ENCODE results near the gene KIF5C.
A peak's percentile ranks its signal among the peaks of the same experiment; 100 is the strongest.

The KIF5C gene

GRCh38 chr2:148903979-148904378 is 29.0 kb downstream of the KIF5C start:
- H3K36me3 Mint-ChIP-seq, result peaks cover 1% of the 10 kb centered on the region

GRCh38 chr2:148906124-148906523 is 31.1 kb downstream of the KIF5C start:
- H3K27me3 Mint-ChIP-seq, result peaks cover 4% of the 10 kb centered on the region

More at GRCh38 chr2:148903979-148904378, 29.0 kb downstream of the KIF5C start:
- H3K27me3 Mint-ChIP-seq, result peaks cover 6% of the 10 kb centered on the region
- H3K4me3 Mint-ChIP-seq, result no peak overlapping the region
- no peak overlapping the region for H3K27ac Mint-ChIP-seq
- H3K9me3 Mint-ChIP-seq, result no peaks in the 10 kb centered on the region
- no peaks in the 10 kb centered on the region for H3K4me1 Mint-ChIP-seq

GRCh38 chr2:148907085-148907785 is 32.2 kb downstream of the KIF5C start:
- Mint-ChIP-seq H3K36me3 (peaks cover 1% of the 10 kb centered on the region), H3K27ac (no peak overlapping the region), H3K27me3 (peaks cover 4% of the 10 kb centered on the region), H3K4me1 (no peaks in the 10 kb centered on the region), H3K9me3 (no peaks in the 10 kb centered on the region), H3K4me3 (no peak overlapping the region)

More at GRCh38 chr2:148906124-148906523, 31.1 kb downstream of the KIF5C start:
- H3K4me3 Mint-ChIP-seq, result no peak overlapping the region
- H3K9me3 Mint-ChIP-seq, result no peaks in the 10 kb centered on the region
- no peaks in the 10 kb centered on the region for H3K4me1 Mint-ChIP-seq
- H3K36me3 Mint-ChIP-seq, result peaks cover 1% of the 10 kb centered on the region
- H3K27ac Mint-ChIP-seq, result no peak overlapping the region

- Mint-ChIP-seq H3K27me3 (peaks cover 4% of the 10 kb centered on the region), H3K9me3 (no peaks in the 10 kb centered on the region), H3K4me3 (no peak overlapping the region), H3K36me3 (peaks cover 1% of the 10 kb centered on the region), H3K27ac (no peak overlapping the region), H3K4me1 (no peaks in the 10 kb centered on the region)
Measured at GRCh38 chr2:148909114-148909513, 34.1 kb downstream of the KIF5C start.

GRCh38 chr2:148913061-148913460 is 38.0 kb downstream of the KIF5C start:
- no peaks in the 10 kb centered on the region for H3K27me3 Mint-ChIP-seq
- H3K36me3 Mint-ChIP-seq, result peaks cover under 1% of the 10 kb centered on the region
- H3K4me3 Mint-ChIP-seq, result no peak overlapping the region
- H3K4me1 Mint-ChIP-seq, result no peaks in the 10 kb centered on the region
- no peak overlapping the region for H3K27ac Mint-ChIP-seq
- no peaks in the 10 kb centered on the region for H3K9me3 Mint-ChIP-seq

- Mint-ChIP-seq H3K36me3 (peaks cover 4% of the 10 kb centered on the region), H3K4me3 (no peak overlapping the region), H3K4me1 (no peaks in the 10 kb centered on the region), H3K27me3 (no peaks in the 10 kb centered on the region), H3K9me3 (peaks cover 4% of the 10 kb centered on the region), H3K27ac (no peak overlapping the region)
Measured at GRCh38 chr2:148913492-148913891, 38.5 kb downstream of the KIF5C start.

GRCh38 chr2:148914463-148914862 is 39.4 kb downstream of the KIF5C start:
- H3K36me3 Mint-ChIP-seq, result peaks cover 10% of the 10 kb centered on the region
- peaks cover 11% of the 10 kb centered on the region for H3K9me3 Mint-ChIP-seq
- no peaks in the 10 kb centered on the region for H3K27me3 Mint-ChIP-seq
- H3K4me1 Mint-ChIP-seq, result no peaks in the 10 kb centered on the region
- H3K27ac Mint-ChIP-seq, result no peak overlapping the region
- no peak overlapping the region for H3K4me3 Mint-ChIP-seq

GRCh38 chr2:148917431-148917830 is 42.4 kb downstream of the KIF5C start:
- H3K36me3 Mint-ChIP-seq, result peaks cover 10% of the 10 kb centered on the region
- H3K9me3 Mint-ChIP-seq, result peaks cover 11% of the 10 kb centered on the region
- no peaks in the 10 kb centered on the region for H3K4me1 Mint-ChIP-seq
- H3K27me3 Mint-ChIP-seq, result no peaks in the 10 kb centered on the region
- H3K4me3 Mint-ChIP-seq, result no peak overlapping the region
- no peak overlapping the region for H3K27ac Mint-ChIP-seq

- no peaks in the 10 kb centered on the region for H3K27me3 Mint-ChIP-seq
- H3K27ac Mint-ChIP-seq, result no peak overlapping the region
- no peak overlapping the region for H3K4me3 Mint-ChIP-seq
- peaks cover 10% of the 10 kb centered on the region for H3K36me3 Mint-ChIP-seq
- H3K9me3 Mint-ChIP-seq, result peaks cover 11% of the 10 kb centered on the region
- no peaks in the 10 kb centered on the region for H3K4me1 Mint-ChIP-seq
Measured at GRCh38 chr2:148918554-148918953, 43.5 kb downstream of the KIF5C start.

- H3K27me3 Mint-ChIP-seq, result no peaks in the 10 kb centered on the region
- peaks cover 11% of the 10 kb centered on the region for H3K9me3 Mint-ChIP-seq
- no peaks in the 10 kb centered on the region for H3K4me1 Mint-ChIP-seq
- peaks cover 13% of the 10 kb centered on the region for H3K36me3 Mint-ChIP-seq
- H3K27ac Mint-ChIP-seq, result no peak overlapping the region
- H3K4me3 Mint-ChIP-seq, result no peak overlapping the region
Measured at GRCh38 chr2:148920559-148920958, 45.5 kb downstream of the KIF5C start.

- Mint-ChIP-seq H3K4me3 (no peak overlapping the region), H3K4me1 (peaks cover 12% of the 10 kb centered on the region), H3K36me3 (peaks cover 13% of the 10 kb centered on the region), H3K27me3 (no peaks in the 10 kb centered on the region), H3K27ac (no peak overlapping the region), H3K9me3 (peaks cover 11% of the 10 kb centered on the region)
Measured at GRCh38 chr2:148922062-148922461, 47.0 kb downstream of the KIF5C start.

GRCh38 chr2:148922776-148923475 is 47.9 kb downstream of the KIF5C start:
- Mint-ChIP-seq H3K4me3 (no peak overlapping the region), H3K27ac (no peak overlapping the region)

GRCh38 chr2:148924514-148925178 is 49.6 kb downstream of the KIF5C start:
- H3K9me3 Mint-ChIP-seq, result no peaks in the 10 kb centered on the region
- no peak overlapping the region for H3K27ac Mint-ChIP-seq
- H3K36me3 Mint-ChIP-seq, result peaks cover 2% of the 10 kb centered on the region
- no peak overlapping the region for H3K4me3 Mint-ChIP-seq
- no peaks in the 10 kb centered on the region for H3K27me3 Mint-ChIP-seq
- H3K4me1 Mint-ChIP-seq, result peaks cover 18% of the 10 kb centered on the region

More at GRCh38 chr2:148922776-148923475, 47.9 kb downstream of the KIF5C start:
- Mint-ChIP-seq H3K27me3 (no peaks in the 10 kb centered on the region), H3K9me3 (peaks cover 11% of the 10 kb centered on the region), H3K36me3 (peaks cover 13% of the 10 kb centered on the region), H3K4me1 (peaks cover 18% of the 10 kb centered on the region)

- H3K27me3 Mint-ChIP-seq, result no peaks in the 10 kb centered on the region
- H3K4me1 Mint-ChIP-seq, result peaks cover 18% of the 10 kb centered on the region
- H3K36me3 Mint-ChIP-seq, result peaks cover 2% of the 10 kb centered on the region
- peak overlapping the region; percentile 86 for H3K4me3 Mint-ChIP-seq
- H3K27ac Mint-ChIP-seq, result peak overlapping the region; percentile 74
- no peaks in the 10 kb centered on the region for H3K9me3 Mint-ChIP-seq
Measured at GRCh38 chr2:148926291-148926961, 51.4 kb downstream of the KIF5C start.

- Mint-ChIP-seq H3K9me3 (no peaks in the 10 kb centered on the region), H3K36me3 (peaks cover 2% of the 10 kb centered on the region), H3K4me3 (peak overlapping the region; percentile 86), H3K4me1 (peaks cover 18% of the 10 kb centered on the region), H3K27ac (peak overlapping the region; percentile 74), H3K27me3 (no peaks in the 10 kb centered on the region)
Measured at GRCh38 chr2:148926981-148927401, 52.0 kb downstream of the KIF5C start.

All from activated naive CD4-positive, alpha-beta T cell treated with anti-CD3 and anti-CD28 coated beads, Interleukin-2, amount 50 U/mL, for 24 hours (primary cell).